Heart right ventricle (tissue), 16 donors: Measurements from ENCODE around the gene IMMP2L. TPM values are rescaled to one million over a fixed set of nuclear protein-coding genes. Genes with fewer than 3 reads are reported as not detected.

Experiments
- ATAC-seq, 8 donors: fragments of 200-7000 bp; cut with Tn5 transposase; one replicate each; pipeline ENCODE4 v1.9.1; 2020; ENCODE audit warnings: mild to moderate bottlenecking in 8 of 8, moderate library complexity in 8 of 8, moderate number of reproducible peaks in 1 of 8
- DNase-seq, 2 donors: peaks; one replicate each; pipeline ENCODE4 v3.0.0-alpha.2; 2020
- H3K27ac ChIP-seq, 10 donors: fragments of 200-600 bp; sonication (generic) in 2 of 10; one replicate each; pipeline versions ENCODE4 v1.5.0 to v1.8.0; 2020 to 2022; ENCODE audit warnings: mild to moderate bottlenecking in 3 of 10
- H3K27me3 ChIP-seq, 7 donors: fragments of 200-600 bp; one replicate each; pipeline ENCODE4 v1.8.0; 2021 to 2022; ENCODE audit warnings: mild to moderate bottlenecking in 2 of 7
- H3K36me3 ChIP-seq, 9 donors: fragments of 200-600 bp; sonication (generic) in 1 of 9; one replicate each; pipeline versions ENCODE4 v1.5.0 to v1.8.0; 2020 to 2022; ENCODE audit warnings: mild to moderate bottlenecking in 2 of 9
- H3K4me1 ChIP-seq, 9 donors: fragments of 200-600 bp; sonication (generic) in 1 of 9; one replicate each; pipeline versions ENCODE4 v1.5.0 to v1.8.0; 2020 to 2022; ENCODE audit warnings: mild to moderate bottlenecking in 4 of 9
- H3K4me3 ChIP-seq, 10 donors: fragments of 200-600 bp; sonication (generic) in 2 of 10; one replicate each; pipeline versions ENCODE4 v1.5.0 to v1.8.0; 2020 to 2022; ENCODE audit warnings: mild to moderate bottlenecking in 7 of 10, moderate library complexity in 2 of 10
- H3K9me3 ChIP-seq, 11 donors: fragments of 200-600 bp in 10 of 11; sonication (generic) in 2 of 11; one replicate each; pipeline versions ENCODE4 v1.5.0 to v1.8.0; 2013 to 2022; ENCODE audit warnings: mild to moderate bottlenecking in 2 of 11, control low read depth in 1 of 11, moderate library complexity in 1 of 11
- CTCF ChIP-seq, 9 donors: fragments of 200-600 bp; sonication (generic) in 2 of 9; IDR thresholded peaks; one replicate each; pipeline versions ENCODE4 v1.5.0 to v1.8.0; 2021 to 2022; ENCODE audit warnings: antibody characterized with exemption in 9 of 9, mild to moderate bottlenecking in 5 of 9, moderate library complexity in 1 of 9
- WGBS, 2 donors: extraction: QIAGEN DNeasy Blood & Tissue Kit; methylation state at CpG; one replicate each; pipeline ENCODE4 v1.1.7; 2013; ENCODE audit warnings: inconsistent platforms in 1 of 2; 5-methylcytosine and 5-hydroxymethylcytosine counted together
- intact Hi-C, 10 donors: fragments of 100-400 bp; cut with DNase I; formaldehyde crosslinking; loops; one replicate each; pipeline versions ENCODE4 v1.11.1 to v1.14.2; 2022
- polyA plus RNA-seq, 2 donors: library from polyadenylated mRNA; stranded (reverse); fragments of 200-250 nt; gene quantifications; one replicate each; pipeline ENCODE4 v1.2.3, GENCODE V29; 2013
- total RNA-seq, 10 donors: library from RNA; stranded (reverse); fragmentation: NEBNext Ultra II Directional in 3 of 10; extraction: Animal tissue kit (Norgen Biotek cat#: 25700) in 3 of 10; gene quantifications; one replicate each; pipeline versions ENCODE4 v1.2.1 to v1.2.4, GENCODE V29; 2021 to 2023
- donor health status: Arrhythmogenic right ventricular cardiomyopathy.
- donor health status: ischemic (EF 13 %, LVEDD 7.1; RV severe dilation, severe dysfunction).
- donor health status: healthy with polysubstance abuse.
- donor health status: DM: no; HTN: yes; CAD: no.
- donor health status: DM: no; HTN: no; CAD: no.
- donor health status: ischemic (EF 25% LVEDD 6.9; RV normal size, moderate dysfunction).
- donor health status: ischemic (EF 25% LVEDD 5.7; RV mildly dilated, moderate dysfunction).
- donor health status: healthy.
- donor health status: DM: yes; HTN: yes; CAD: no.
- donor health status: Ischemic cardiomyopathy.
- donor health status: ischemic (EF 35%, LVEDD 5.7; RV mildly dilated, moderate dysfunction).
- donor health status: nonischemic (EF 11% LVEDD 7.7; RV severe dilation, severe dysfunction).
- donor health status: DM: yes; HTN: yes; CAD: no.
- donor health status: PGD.
- donor health status: ischemic (EF 29% LVEDD 5.4; RV normal size, mild dysfunction).
- donor health status: nonischemic (EF 23%, LVEDD 6.1; RV moderate dilation, normal function).

The IMMP2L gene
- total and polyA plus RNA-seq, 12 donors = 4.3 to 20.8 (median 17.3) TPM

- intact Hi-C loops = no loop called here
- no peak for ATAC-seq
- 96 to 97% methylated on average over 8 of the region's 8 CpGs for WGBS, 2 donors
These were observed 365.6 kb downstream of the IMMP2L start for GRCh38 chr7:111196655-111197054.

GRCh38 chr7:111192614-111193413 is 369.5 kb downstream of the IMMP2L start:
- H3K27me3 ChIP-seq = no peaks in the 10 kb centered on the region
- H3K27ac ChIP-seq = no peak overlapping the region
- no peaks in the 10 kb centered on the region for H3K36me3 ChIP-seq
- peaks cover 0 to 10% (median 0%) of the 10 kb centered on the region in 11 donors for H3K9me3 ChIP-seq
- WGBS, 2 donors = 89 to 90% methylated on average over 3 of the region's 3 CpGs
- H3K4me1 ChIP-seq = no peaks in the 10 kb centered on the region
- intact Hi-C loops = no loop called here
- ATAC-seq (no peak), DNase-seq (no peak)
- no peak for TF ChIP-seq CTCF (IDR thresholded peaks at IDR 0.05)
- H3K4me3 ChIP-seq = no peak overlapping the region

More at GRCh38 chr7:111196655-111197054, 365.6 kb downstream of the IMMP2L start:
- no peaks in the 10 kb centered on the region for H3K36me3 ChIP-seq
- no peak overlapping the region for H3K4me3 ChIP-seq
- H3K27me3 ChIP-seq = no peaks in the 10 kb centered on the region
- peaks cover 0 to 5% (median 0%) of the 10 kb centered on the region in 11 donors for H3K9me3 ChIP-seq
- no peak for TF ChIP-seq CTCF (IDR thresholded peaks at IDR 0.05)
- no peaks in the 10 kb centered on the region for H3K4me1 ChIP-seq
- no peak for DNase-seq
- H3K27ac ChIP-seq = no peak overlapping the region

GRCh38 chr7:111190804-111191203 is 371.5 kb downstream of the IMMP2L start:
- Histone ChIP-seq H3K4me3 (no peak overlapping the region), H3K9me3 (peaks cover 0 to 10% (median 0%) of the 10 kb centered on the region in 11 donors), H3K4me1 (no peaks in the 10 kb centered on the region), H3K36me3 (no peaks in the 10 kb centered on the region), H3K27ac (no peak overlapping the region), H3K27me3 (no peaks in the 10 kb centered on the region)
- TF ChIP-seq CTCF (IDR thresholded peaks at IDR 0.05) = no peak
- DNase-seq (no peak), ATAC-seq (no peak)
- intact Hi-C loops = no loop called here
- 68 to 76% methylated on average over 2 of the region's 2 CpGs for WGBS, 2 donors

- no peaks in the 10 kb centered on the region for H3K27me3 ChIP-seq
- H3K27ac ChIP-seq = no peak overlapping the region
- ATAC-seq = no peak
- DNase-seq = no peak
- peaks cover 0 to 4% (median 0%) of the 10 kb centered on the region in 9 donors for H3K4me1 ChIP-seq
- intact Hi-C loops = no loop called here
- 85 to 88% methylated on average over 3 of the region's 3 CpGs for WGBS, 2 donors
- peaks cover 0 to 12% (median 0%) of the 10 kb centered on the region in 11 donors for H3K9me3 ChIP-seq
- no peak for TF ChIP-seq CTCF (IDR thresholded peaks at IDR 0.05)
- H3K36me3 ChIP-seq = no peaks in the 10 kb centered on the region
- no peak overlapping the region for H3K4me3 ChIP-seq
These were observed 377.3 kb downstream of the IMMP2L start for GRCh38 chr7:111184987-111185386.
